Vagina (tissue), 2 donors: Measurements from ENCODE around the gene WDR48. TPM values are rescaled to one million over a fixed set of nuclear protein-coding genes. Genes with fewer than 3 reads are reported as not detected.

ENCODE experiments used
- DNase-seq, 2 donors: peaks; one replicate each; pipeline ENCODE4 v3.0.0-alpha.2; 2017; ENCODE audit errors: extremely low spot score in 2 of 2
- H3K27ac ChIP-seq: fragments of 200-600 bp; sonication (generic); one replicate; pipeline ENCODE4 v1.5.1; 2019
- H3K27me3 ChIP-seq: fragments of 200-600 bp; sonication (generic); one replicate; pipeline ENCODE4 v1.5.1; 2019
- H3K36me3 ChIP-seq, 2 donors: fragments of 200-600 bp; sonication (generic); one replicate each; pipeline ENCODE4 v1.5.1; 2017 to 2019
- H3K4me1 ChIP-seq: fragments of 200-600 bp; sonication (generic); one replicate; pipeline ENCODE4 v1.5.1; 2019
- H3K4me3 ChIP-seq, 2 donors: fragments of 200-600 bp; sonication (generic); 1 replicate in 1 of 2; 2 replicates in 1 of 2; pipeline ENCODE4 v1.5.1; 2016 to 2019
- H3K9me3 ChIP-seq: fragments of 200-600 bp; sonication (generic); one replicate; pipeline ENCODE4 v1.5.1; 2019
- POLR2A ChIP-seq, 2 donors: fragments of 450-650 bp; IDR thresholded peaks; one replicate each; pipeline ENCODE4 v1.6.1; 2017; ENCODE audit warnings: antibody characterized with exemption in 2 of 2, mild to moderate bottlenecking in 2 of 2, moderate library complexity in 2 of 2
- POLR2AphosphoS5 ChIP-seq, 2 donors: sonication (generic); formaldehyde crosslinking; IDR thresholded peaks; one replicate each; pipeline ENCODE4 v1.9.0; 2017; ENCODE audit warnings: antibody characterized with exemption in 2 of 2, mild to moderate bottlenecking in 2 of 2, low read depth in 1 of 2; ENCODE audit not compliant: insufficient read depth in 1 of 2
- intact Hi-C: fragments of 100-400 bp; cut with DNase I; formaldehyde crosslinking; loops from one replicate; pipeline ENCODE4 v1.15.1; 2023
- total RNA-seq: library from RNA; depleted of rRNA; stranded (reverse); fragments of >200 nt; gene quantifications from one replicate; pipeline ENCODE4 v1.2.3, GENCODE V29; 2016
- TF ChIP-seq, protein P1 (sequence below), 3 experiments: fragments of 450-650 bp in 2 of 3; fragments of 200-600 bp in 1 of 3; sonication (generic) in 1 of 3; IDR thresholded peaks; one replicate each; pipeline ENCODE4 v1.5.1; 2017 to 2019; ENCODE audit warnings: antibody characterized with exemption in 3 of 3, mild to moderate bottlenecking in 2 of 3, moderate library complexity in 2 of 3

Gene WDR48
- total RNA-seq, 1 donor from 2014 or later, result 43.7 TPM

DNA sequence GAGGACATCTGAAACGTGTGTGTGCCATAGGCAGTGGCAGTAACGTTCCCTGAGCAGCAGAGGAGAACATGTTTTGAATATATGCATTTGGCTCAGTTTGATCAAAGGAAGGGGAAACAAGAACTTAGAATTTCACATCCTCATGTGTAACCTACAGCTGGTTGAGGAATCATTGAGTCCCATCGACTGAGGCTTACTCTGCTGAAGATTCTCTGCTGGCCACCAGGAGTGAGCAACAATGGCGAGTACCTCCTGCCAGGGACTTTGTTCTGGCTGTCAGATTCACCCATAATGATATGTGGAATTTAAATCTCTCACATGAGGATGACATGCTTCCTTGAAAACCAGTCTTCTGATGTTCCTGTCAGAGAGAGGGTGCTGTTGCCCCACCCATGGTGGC lies 34.3 kb downstream of the WDR48 start:
- DNase-seq, result no peak

DNA sequence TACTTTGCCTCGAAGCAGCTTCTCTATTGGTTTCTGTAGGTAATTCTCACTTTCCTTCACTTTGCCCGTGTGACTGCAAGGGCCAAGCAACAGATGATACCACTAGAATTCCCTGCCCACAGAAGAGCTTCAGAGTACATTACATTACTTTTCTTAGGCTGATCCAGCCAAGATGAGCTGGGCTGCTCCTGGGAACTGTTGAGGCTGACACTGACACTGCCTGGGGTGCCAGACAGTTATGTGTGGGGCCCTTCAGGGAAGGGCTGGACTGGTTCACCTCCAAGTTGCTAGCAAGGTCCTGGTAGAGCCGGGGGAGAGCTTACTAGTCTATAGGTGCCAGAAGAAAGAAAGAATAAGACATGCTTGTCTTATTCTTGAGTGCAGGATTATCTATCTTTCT lies 36.6 kb downstream of the WDR48 start:
- Histone ChIP-seq H3K27me3 (no peaks in the 10 kb centered on the region), H3K27ac (no peak overlapping the region), H3K4me3 (no peak overlapping the region), H3K36me3 (peaks cover 0 to 72% of the 10 kb centered on the region in 2 donors), H3K4me1 (no peaks in the 10 kb centered on the region), H3K9me3 (no peaks in the 10 kb centered on the region)
- intact Hi-C loops, result no loop called here
- TF ChIP-seq POLR2A (IDR thresholded peaks at IDR 0.05), result no peak
- TF ChIP-seq, protein P1, sequence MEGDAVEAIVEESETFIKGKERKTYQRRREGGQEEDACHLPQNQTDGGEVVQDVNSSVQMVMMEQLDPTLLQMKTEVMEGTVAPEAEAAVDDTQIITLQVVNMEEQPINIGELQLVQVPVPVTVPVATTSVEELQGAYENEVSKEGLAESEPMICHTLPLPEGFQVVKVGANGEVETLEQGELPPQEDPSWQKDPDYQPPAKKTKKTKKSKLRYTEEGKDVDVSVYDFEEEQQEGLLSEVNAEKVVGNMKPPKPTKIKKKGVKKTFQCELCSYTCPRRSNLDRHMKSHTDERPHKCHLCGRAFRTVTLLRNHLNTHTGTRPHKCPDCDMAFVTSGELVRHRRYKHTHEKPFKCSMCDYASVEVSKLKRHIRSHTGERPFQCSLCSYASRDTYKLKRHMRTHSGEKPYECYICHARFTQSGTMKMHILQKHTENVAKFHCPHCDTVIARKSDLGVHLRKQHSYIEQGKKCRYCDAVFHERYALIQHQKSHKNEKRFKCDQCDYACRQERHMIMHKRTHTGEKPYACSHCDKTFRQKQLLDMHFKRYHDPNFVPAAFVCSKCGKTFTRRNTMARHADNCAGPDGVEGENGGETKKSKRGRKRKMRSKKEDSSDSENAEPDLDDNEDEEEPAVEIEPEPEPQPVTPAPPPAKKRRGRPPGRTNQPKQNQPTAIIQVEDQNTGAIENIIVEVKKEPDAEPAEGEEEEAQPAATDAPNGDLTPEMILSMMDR (IDR thresholded peaks at IDR 0.05), result no peak
- no peak for DNase-seq

More for the DNA sequence above, 34.3 kb downstream of the WDR48 start:
- Histone ChIP-seq H3K27ac (no peak overlapping the region), H3K36me3 (peaks cover 0 to 56% of the 10 kb centered on the region in 2 donors), H3K9me3 (no peaks in the 10 kb centered on the region), H3K27me3 (no peaks in the 10 kb centered on the region), H3K4me1 (no peaks in the 10 kb centered on the region), H3K4me3 (no peak overlapping the region)
- intact Hi-C loops, result no loop called here
- TF ChIP-seq, protein P1 (IDR thresholded peaks at IDR 0.05), result no peak
- TF ChIP-seq POLR2A (IDR thresholded peaks at IDR 0.05) (no peak), POLR2AphosphoS5 (IDR thresholded peaks at IDR 0.05; ENCODE audit: insufficient read depth in 1 of 2, low read depth in 1 of 2) (no peak)

DNA sequence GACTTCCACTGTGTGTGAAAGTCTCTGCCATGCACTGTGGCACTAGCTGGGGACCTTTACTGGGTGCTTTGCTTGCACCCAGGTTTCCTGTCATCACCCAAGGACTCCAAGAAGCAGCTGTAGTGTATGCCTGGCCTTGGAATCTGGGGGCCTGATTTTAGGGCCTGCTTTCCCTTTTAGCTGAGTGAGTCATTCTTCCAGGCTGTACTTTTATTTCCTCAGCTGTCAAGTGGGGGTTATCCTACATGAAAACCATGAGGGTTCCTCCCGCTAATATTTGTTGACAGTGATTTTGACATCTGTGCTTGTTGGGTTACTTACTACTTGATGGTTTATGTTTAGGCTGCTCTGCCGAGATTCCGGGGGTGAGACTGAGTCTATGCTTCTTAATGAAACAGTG lies 37.1 kb downstream of the WDR48 start:
- H3K36me3 ChIP-seq, result peaks cover 0 to 74% of the 10 kb centered on the region in 2 donors
- TF ChIP-seq, protein P1 (IDR thresholded peaks at IDR 0.05), result no peak
- TF ChIP-seq POLR2AphosphoS5 (IDR thresholded peaks at IDR 0.05; ENCODE audit: insufficient read depth in 1 of 2, low read depth in 1 of 2) (no peak), POLR2A (IDR thresholded peaks at IDR 0.05) (no peak)
- intact Hi-C loops, result no loop called here

DNA sequence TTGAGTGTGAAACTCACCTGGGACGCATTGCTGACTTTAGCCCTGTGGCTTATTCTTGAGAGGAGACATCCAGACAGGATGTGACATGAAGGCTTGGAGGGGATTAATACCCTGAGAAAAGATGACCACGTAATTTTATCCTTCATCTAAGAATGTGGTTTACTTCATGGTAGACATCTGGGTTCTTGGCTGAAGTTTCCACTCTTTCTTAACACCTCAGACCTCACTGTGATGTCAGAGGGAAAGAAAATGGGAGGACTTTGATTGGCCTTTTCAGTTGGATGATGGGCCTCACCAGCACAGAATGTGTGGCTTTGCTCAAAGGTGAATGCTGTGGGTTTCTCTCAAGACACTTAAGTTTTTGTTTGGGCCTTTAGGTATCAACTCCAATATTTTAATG lies 39.1 kb downstream of the WDR48 start:
- H3K9me3 ChIP-seq, result no peaks in the 10 kb centered on the region
- no peaks in the 10 kb centered on the region for H3K27me3 ChIP-seq
- intact Hi-C loops, result no loop called here
- no peak overlapping the region for H3K4me3 ChIP-seq
- peaks cover 0 to 77% of the 10 kb centered on the region in 2 donors for H3K36me3 ChIP-seq
- H3K27ac ChIP-seq, result no peak overlapping the region
- TF ChIP-seq POLR2A (IDR thresholded peaks at IDR 0.05), result no peak
- TF ChIP-seq, protein P1 (IDR thresholded peaks at IDR 0.05), result no peak
- no peak for TF ChIP-seq POLR2AphosphoS5 (IDR thresholded peaks at IDR 0.05; ENCODE audit: insufficient read depth in 1 of 2, low read depth in 1 of 2)
- no peaks in the 10 kb centered on the region for H3K4me1 ChIP-seq
- no peak for DNase-seq

More for the DNA sequence above, 37.1 kb downstream of the WDR48 start:
- DNase-seq, result no peak
- no peaks in the 10 kb centered on the region for H3K27me3 ChIP-seq
- H3K4me3 ChIP-seq, result no peak overlapping the region
- no peaks in the 10 kb centered on the region for H3K9me3 ChIP-seq
- no peak overlapping the region for H3K27ac ChIP-seq
- H3K4me1 ChIP-seq, result no peaks in the 10 kb centered on the region

DNA sequence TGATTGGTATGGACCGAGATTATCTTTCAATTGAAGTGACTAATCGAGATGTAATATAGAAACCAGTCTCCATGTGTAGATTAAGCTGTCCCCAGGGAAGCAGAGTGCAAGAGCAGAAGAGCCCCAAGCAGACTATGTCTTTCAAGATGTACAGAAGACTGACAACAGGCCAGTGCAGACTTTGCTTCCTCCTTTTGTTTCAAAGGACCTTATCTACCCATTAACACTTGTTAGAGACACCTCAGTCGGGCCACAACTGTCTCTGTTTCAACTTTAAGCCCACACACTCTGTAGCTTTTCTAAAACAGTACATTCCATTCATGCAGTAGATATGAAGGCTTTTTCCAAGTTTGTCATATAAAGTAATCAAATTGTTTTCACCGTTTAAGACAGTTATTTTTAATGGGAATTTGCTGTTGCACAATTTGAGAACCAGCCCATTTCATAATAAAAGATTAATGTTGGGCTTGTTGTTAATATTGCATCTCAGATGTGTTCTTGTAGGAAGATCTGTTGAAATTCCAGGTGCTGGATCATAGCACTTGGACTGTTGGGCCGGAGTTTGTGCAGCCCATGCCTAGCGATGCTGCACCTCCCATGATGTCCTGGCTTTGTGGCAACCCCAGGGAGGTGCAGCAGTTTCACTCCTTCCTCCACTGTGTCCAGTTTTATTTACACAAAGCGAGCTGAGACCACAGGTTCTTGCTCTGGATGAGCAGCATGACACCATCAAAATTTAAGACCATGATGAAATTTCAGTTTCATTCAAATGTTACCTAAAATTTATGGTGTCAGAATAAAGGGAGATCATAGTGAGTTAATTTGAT lies 43.2 kb downstream of the WDR48 start:
- no peak for DNase-seq
- Histone ChIP-seq H3K36me3 (peaks cover 0 to 78% of the 10 kb centered on the region in 2 donors), H3K4me1 (no peaks in the 10 kb centered on the region), H3K9me3 (no peaks in the 10 kb centered on the region), H3K27ac (no peak overlapping the region), H3K27me3 (no peaks in the 10 kb centered on the region), H3K4me3 (no peak overlapping the region)
- TF ChIP-seq, protein P1 (IDR thresholded peaks at IDR 0.05), result no peak
- TF ChIP-seq POLR2A (IDR thresholded peaks at IDR 0.05) (no peak), POLR2AphosphoS5 (IDR thresholded peaks at IDR 0.05; ENCODE audit: insufficient read depth in 1 of 2, low read depth in 1 of 2) (no peak)
- intact Hi-C loops, result no loop called here
